IPS-11a (cell line): Measurements from ENCODE around the gene ID1.
"Not testable (repeated sequence)": the region's sequence is repeated elsewhere in the genome, so short reads cannot be mapped to it uniquely, and the experiment has no call there.

Experiments used
- H3K4me3 ChIP-seq: one replicate; pipeline ENCODE4 v1.5.1; 2013; ENCODE audit warnings: low read depth, low read length, control low read depth

ID1 gene

GRCh38 chr20:31632548-31633338 lies 27.7 kb downstream of the ID1 start:
- H3K4me3 ChIP-seq: no peak overlapping the region

- H3K4me3 ChIP-seq: no peak overlapping the region
Observed at GRCh38 chr20:31633339-31633914, 28.3 kb downstream of the ID1 start.

DNA sequence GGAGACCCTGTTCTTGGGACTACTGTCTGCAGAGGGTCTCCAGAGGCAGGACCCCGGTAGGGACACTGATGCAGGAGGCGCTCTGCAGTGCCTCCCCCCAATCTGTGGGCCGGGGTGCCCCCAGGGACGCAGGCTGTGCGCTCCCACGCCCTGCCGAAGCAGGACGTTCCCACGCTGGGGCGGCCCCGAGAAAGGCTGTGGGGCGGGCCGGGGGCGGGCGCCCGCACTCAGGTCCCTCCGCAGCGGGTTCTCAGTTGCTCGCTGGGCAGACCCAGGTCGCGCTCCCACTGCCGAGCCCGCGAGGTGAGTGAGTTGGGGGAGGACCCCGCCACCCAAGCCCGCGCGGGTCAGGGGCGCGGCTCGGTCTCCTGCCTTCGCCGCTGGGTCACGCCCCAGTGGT lies 32.6 kb downstream of the ID1 start, which contains the start of gene COX4I2:
Gene COX4I2, plus strand, starts transcription at position 253 of the 400 bp plus-strand sequence. CDS start 1,106 bp downstream, outside the sequence.
- H3K4me3 ChIP-seq: no peak within 1 kb of the TSS

GRCh38 chr20:31638317-31638716 lies 33.2 kb downstream of the ID1 start:
- no peak overlapping the region for H3K4me3 ChIP-seq

GRCh38 chr20:31638816-31639215 lies 33.7 kb downstream of the ID1 start:
- no peak overlapping the region for H3K4me3 ChIP-seq

- H3K4me3 ChIP-seq: no peak overlapping the region
Observed at GRCh38 chr20:31640259-31640658, 35.2 kb downstream of the ID1 start.

- no peak overlapping the region for H3K4me3 ChIP-seq
Observed at GRCh38 chr20:31641391-31641790, 36.3 kb downstream of the ID1 start.

GRCh38 chr20:31642837-31643236 lies 37.7 kb downstream of the ID1 start:
- H3K4me3 ChIP-seq: no peak overlapping the region

GRCh38 chr20:31643522-31643921 lies 38.4 kb downstream of the ID1 start:
- H3K4me3 ChIP-seq: no peak overlapping the region

DNA sequence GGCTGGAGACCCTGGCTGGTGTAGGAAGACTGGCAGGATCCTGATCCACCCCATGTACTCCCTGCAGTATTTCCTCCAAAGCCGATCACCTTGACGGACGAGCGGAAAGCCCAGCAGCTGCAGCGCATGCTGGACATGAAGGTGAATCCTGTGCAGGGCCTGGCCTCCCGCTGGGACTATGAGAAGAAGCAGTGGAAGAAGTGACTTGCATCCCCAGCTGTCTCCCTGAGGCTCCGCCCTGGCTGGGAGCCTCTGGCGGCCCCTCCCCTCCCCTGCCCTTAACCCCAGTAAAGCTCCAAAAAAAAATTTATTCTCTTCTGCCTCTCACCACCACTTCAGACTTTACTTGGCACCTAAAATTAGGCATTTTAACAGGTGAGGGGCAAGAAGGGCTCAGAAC lies 39.6 kb downstream of the ID1 start:
- no peak overlapping the region for H3K4me3 ChIP-seq

DNA sequence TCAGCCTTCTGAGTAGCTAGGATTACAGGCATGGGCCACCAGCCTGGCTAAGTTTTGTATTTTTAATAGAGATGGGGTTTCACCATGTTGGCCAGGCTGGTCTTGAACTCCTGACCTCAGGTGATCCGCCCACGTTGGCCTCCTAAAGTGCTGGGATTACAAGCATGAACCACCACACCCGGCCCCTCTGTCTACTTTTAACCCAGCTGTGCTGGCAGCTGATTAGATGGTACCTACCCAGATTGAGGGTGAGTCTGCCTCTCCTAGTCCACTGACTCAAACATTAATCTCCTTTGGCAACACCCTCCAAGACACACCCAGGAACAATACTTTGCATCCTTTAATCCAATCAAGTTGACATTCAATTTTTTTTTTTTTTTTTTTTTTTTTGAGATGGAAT lies 43.0 kb downstream of the ID1 start:
- H3K4me3 ChIP-seq: not testable (repeated sequence)

DNA sequence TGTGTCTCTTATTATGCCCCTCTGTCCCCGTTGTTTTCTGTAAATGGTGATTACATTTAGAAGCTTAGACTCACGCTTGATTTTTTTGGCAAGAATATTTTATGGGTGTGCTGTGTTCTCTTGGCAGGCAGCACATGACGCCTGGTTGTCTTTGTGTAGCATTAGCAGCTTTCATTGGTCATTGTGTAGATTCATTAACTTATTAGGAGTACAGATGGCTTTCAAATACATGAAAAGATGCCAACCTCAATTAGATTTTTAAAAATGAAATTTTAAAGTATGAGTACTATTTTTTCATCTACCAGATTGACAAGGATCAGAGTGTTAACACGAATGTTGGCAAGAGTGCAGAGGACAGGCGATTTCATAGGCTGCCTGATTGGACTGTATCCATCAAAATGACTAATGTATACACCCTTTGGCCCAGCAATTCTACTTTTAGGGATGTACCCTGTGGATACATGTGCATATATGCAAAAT lies 47.9 kb downstream of the ID1 start:
- no peak overlapping the region for H3K4me3 ChIP-seq

DNA sequence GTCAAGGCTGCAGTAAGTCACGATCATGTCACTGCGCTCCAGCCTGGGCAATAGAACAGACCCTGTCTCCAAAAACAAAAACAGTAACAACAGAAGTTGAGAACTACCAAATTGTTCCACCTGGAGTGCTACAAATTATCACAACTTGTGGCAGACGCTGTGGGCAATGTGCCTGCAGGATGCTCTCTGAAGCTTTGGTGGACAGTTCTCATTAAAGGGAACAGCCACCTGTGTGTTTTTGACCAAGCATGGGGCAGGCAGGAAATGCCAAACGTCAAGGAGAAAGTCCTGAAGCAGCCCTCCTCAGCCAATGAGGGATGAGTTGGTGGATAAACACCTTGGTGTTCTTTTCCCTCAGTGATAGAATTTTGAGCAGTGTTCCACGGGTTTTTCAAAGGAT lies 48.5 kb downstream of the ID1 start:
- no peak overlapping the region for H3K4me3 ChIP-seq

- H3K4me3 ChIP-seq: no peak overlapping the region
Observed at GRCh38 chr20:31654534-31654933, 49.4 kb downstream of the ID1 start.
